ENCODE measurements around the gene UBE2Q1.

DNA sequence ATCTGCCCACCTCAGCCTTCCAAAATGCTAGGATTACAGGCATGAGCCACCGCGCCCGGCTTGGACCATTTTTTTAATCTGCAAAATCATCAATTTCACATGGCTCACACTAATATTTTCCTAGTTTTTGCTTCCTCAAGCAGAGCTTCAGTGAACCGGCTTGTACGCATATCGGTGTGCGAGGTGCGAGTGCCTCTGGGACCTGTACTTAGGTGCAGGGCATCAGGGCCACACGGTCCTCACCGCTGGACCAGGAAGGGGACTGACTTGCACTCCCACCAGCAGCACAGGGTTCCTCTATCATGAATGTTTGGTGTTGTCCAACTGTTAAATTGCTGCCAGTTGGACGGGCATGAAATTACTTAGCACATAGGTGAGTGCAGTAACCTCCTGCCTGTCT is 40.8 kb downstream of the UBE2Q1 start:
- TF ChIP-seq, protein P1, sequence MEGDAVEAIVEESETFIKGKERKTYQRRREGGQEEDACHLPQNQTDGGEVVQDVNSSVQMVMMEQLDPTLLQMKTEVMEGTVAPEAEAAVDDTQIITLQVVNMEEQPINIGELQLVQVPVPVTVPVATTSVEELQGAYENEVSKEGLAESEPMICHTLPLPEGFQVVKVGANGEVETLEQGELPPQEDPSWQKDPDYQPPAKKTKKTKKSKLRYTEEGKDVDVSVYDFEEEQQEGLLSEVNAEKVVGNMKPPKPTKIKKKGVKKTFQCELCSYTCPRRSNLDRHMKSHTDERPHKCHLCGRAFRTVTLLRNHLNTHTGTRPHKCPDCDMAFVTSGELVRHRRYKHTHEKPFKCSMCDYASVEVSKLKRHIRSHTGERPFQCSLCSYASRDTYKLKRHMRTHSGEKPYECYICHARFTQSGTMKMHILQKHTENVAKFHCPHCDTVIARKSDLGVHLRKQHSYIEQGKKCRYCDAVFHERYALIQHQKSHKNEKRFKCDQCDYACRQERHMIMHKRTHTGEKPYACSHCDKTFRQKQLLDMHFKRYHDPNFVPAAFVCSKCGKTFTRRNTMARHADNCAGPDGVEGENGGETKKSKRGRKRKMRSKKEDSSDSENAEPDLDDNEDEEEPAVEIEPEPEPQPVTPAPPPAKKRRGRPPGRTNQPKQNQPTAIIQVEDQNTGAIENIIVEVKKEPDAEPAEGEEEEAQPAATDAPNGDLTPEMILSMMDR (IDR thresholded peaks at IDR 0.05) = no peak
- TF ChIP-seq POLR2A (IDR thresholded peaks at IDR 0.05) = no peak
